Muscle of leg (tissue), 16 donors: Measurements from ENCODE around the gene CNTN2. TPM values are rescaled to one million over a fixed set of nuclear protein-coding genes. Genes with fewer than 3 reads are reported as not detected.
A peak's percentile ranks its signal among the peaks of the same experiment; 100 is the strongest.

Experiments
- DNase-seq: peaks from one replicate; pipeline ENCODE4 v3.0.0; 2013
- H3K27ac ChIP-seq: one replicate; pipeline ENCODE4 v1.5.1; 2013; ENCODE audit warnings: mild to moderate bottlenecking, low read length, control low read depth
- H3K27me3 ChIP-seq: one replicate; pipeline ENCODE4 v1.6.1; 2013; ENCODE audit warnings: low read length; ENCODE audit not compliant: control insufficient read depth, insufficient read depth
- H3K36me3 ChIP-seq: one replicate; pipeline ENCODE4 v1.6.1; 2013; ENCODE audit warnings: low read length; ENCODE audit not compliant: control insufficient read depth, insufficient read depth
- H3K4me1 ChIP-seq: one replicate; pipeline ENCODE4 v1.6.1; 2013; ENCODE audit warnings: low read length; ENCODE audit not compliant: control insufficient read depth, insufficient read depth
- H3K4me3 ChIP-seq: one replicate; pipeline ENCODE4 v1.5.1; 2013; ENCODE audit warnings: low read length, control low read depth
- H3K9me3 ChIP-seq: replicated peaks from 2 replicates; pipeline ENCODE4 v1.6.1; 2013; ENCODE audit warnings: low read depth, low read length; ENCODE audit not compliant: control insufficient read depth
- WGBS: methylation state at CpG from one replicate; pipeline ENCODE4 v1.1.5; 2013; ENCODE audit warnings: missing lambda C conversion rate; ENCODE audit not compliant: insufficient coverage; 5-methylcytosine and 5-hydroxymethylcytosine counted together
- long read RNA-seq, 11 donors: transcript quantifications; one replicate each; lab custom pipeline, GENCODE V29; 2026
- polyA plus RNA-seq, 8 donors: library from polyadenylated mRNA; unstranded; fragments of 120-200 nt; gene quantifications; one replicate each; pipeline versions ENCODE4 v1.2.1 to v1.2.3, GENCODE V29; 2013; ENCODE audit warnings: inconsistent platforms in 1 of 8, low replicate concordance in 1 of 8; ENCODE audit not compliant: insufficient read length in 8 of 8, insufficient read depth in 1 of 8
- total RNA-seq: library from RNA; stranded (reverse); fragments of 120-200 nt; gene quantifications from one replicate; pipeline ENCODE4 v1.2.4, GENCODE V29; 2013

CNTN2 gene
- 0.93 TPM for total RNA-seq
- polyA plus RNA-seq = 1 to 10 TPM in 3 of 8 donors, under 1 TPM in 5; 0.23 to 1.5 (median 0.72) TPM
- long read RNA-seq, donor 1 = 0 reads
- long read RNA-seq, donor 2 = 0 reads
- long read RNA-seq, donor 3 = 0 reads
- long read RNA-seq, donor 4 = 0 reads
- long read RNA-seq, donor 5 = 0 reads
- long read RNA-seq, donor 6 = 0 reads
- long read RNA-seq, donor 7, partial matches to known transcripts = 0 of 1 reads
- long read RNA-seq, donor 7, other reads (novel, unspliced or antisense) = 0 of 1 reads
- long read RNA-seq, donor 8, partial matches to known transcripts = 0 of 1 reads
- long read RNA-seq, donor 8, other reads (novel, unspliced or antisense) = 0 of 1 reads
- long read RNA-seq, donor 9 = 0 reads
- long read RNA-seq, donor 10 = 0 reads
- long read RNA-seq, donor 11 = 0 reads

- Histone ChIP-seq H3K9me3 (no peaks in the 10 kb centered on the region), H3K27me3 (peaks cover 71% of the 10 kb centered on the region), H3K4me1 (peaks cover 13% of the 10 kb centered on the region), H3K27ac (no peak within 1 kb of the TSS), H3K4me3 (no peak within 1 kb of the TSS), H3K36me3 (no peaks in the 10 kb centered on the region)
- peak; percentile 50 for DNase-seq
- 6% methylated on average over 38 of the region's 53 CpGs for WGBS
Measured at GRCh38 chr1:205042911-205043806, at the start of gene CNTN2. Gene CNTN2 (plus strand): TSS chr1:205043212. CDS start chr1:205053186, 9,974 bp downstream.

DNA sequence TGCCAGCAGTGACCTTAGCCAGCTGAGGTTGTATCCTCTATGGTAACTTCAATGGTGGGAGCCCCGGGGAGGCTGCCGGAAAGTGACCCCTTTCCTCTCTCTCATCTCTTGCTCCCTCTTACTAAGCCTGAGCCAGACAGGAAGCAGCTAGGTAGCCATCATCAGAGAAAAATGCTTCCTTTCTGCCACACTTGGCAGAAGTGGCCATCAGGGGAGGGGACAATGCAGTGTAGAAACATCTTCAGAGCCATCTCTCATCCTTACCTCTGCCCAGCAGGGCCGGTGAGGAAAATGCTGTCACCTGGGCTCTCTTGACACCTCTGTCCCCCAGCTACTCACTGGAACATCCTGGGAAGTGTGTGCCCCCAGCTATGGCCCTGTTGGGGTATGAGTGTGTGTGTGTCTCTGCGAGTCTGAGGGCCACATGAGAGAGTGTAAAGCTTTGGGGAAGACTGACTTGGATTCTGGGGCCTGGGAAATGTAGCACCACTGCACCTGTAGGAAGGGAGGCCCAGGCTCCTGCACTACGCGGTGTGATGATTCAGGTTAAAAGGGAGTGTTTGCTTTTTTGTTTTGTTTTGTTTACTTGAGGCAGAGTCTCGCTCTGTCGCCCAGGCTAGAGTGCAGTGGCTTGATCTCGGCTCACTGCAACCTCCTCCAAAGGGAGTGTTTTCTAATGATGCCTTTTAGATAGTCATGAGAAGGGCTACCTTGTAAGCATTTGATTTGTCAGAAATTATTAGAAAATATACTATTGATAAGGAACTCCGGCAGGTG is 48.7 kb upstream of the CNTN2 start:
- WGBS = 72% methylated on average over 6 of the region's 10 CpGs
- H3K4me1 ChIP-seq = peaks cover 19% of the 10 kb centered on the region
- H3K4me3 ChIP-seq = no peak overlapping the region
- peaks cover 7% of the 10 kb centered on the region for H3K27me3 ChIP-seq
- no peaks in the 10 kb centered on the region for H3K36me3 ChIP-seq
- no peak for DNase-seq
- H3K27ac ChIP-seq = no peak overlapping the region
- no peaks in the 10 kb centered on the region for H3K9me3 ChIP-seq

DNA sequence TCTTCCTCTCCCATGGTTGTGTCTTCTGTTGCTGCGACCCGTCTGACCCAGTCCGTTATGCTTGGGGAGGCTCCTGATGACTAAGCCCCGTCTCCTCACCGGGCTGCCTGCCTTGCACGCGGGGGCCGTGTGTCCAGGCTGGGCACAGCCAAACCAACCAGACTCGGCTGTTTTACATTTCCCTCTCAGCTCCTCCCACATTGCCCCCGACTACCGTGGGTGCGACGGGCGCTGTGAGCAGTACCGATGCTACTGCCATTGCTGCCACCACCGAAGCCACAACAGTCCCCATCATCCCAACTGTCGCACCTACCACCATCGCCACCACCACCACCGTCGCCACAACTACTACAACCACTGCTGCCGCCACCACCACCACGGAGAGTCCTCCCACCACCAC is 46.0 kb upstream of the CNTN2 start:
- Histone ChIP-seq H3K4me3 (no peak overlapping the region), H3K27ac (no peak overlapping the region), H3K9me3 (no peaks in the 10 kb centered on the region), H3K36me3 (no peaks in the 10 kb centered on the region), H3K4me1 (peaks cover 19% of the 10 kb centered on the region), H3K27me3 (peaks cover 2% of the 10 kb centered on the region)
- WGBS = 89% methylated on average over 22 of the region's 22 CpGs
- no peak for DNase-seq

- peak; percentile 76 for DNase-seq
Measured at GRCh38 chr1:204997591-204998355, 45.2 kb upstream of the CNTN2 start.

DNA sequence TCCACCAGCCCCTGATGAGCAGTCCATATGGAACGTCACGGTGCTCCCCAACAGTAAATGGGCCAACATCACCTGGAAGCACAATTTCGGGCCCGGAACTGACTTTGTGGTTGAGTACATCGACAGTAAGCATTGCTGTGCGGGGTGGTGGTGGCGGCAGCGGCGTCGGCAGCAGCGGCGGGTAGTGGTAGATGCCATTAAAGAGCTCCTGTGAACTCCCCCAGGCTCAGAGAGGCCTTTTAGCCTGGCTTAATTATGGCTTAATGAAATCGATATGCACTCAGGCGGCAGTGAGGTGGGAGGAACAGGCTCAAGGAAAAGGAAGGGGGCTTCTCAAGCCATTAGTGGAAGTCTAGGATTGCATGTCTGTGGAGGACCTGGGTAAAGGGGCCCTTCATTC is 41.9 kb upstream of the CNTN2 start:
- H3K27ac ChIP-seq = no peak overlapping the region
- H3K9me3 ChIP-seq = no peaks in the 10 kb centered on the region
- peaks cover 28% of the 10 kb centered on the region for H3K4me1 ChIP-seq
- H3K36me3 ChIP-seq = no peaks in the 10 kb centered on the region
- DNase-seq = no peak
- H3K4me3 ChIP-seq = no peak overlapping the region
- H3K27me3 ChIP-seq = peaks cover 2% of the 10 kb centered on the region
- 79% methylated on average over 14 of the region's 14 CpGs for WGBS

More at GRCh38 chr1:204997591-204998355, 45.2 kb upstream of the CNTN2 start:
- peak overlapping the region; percentile 38 for H3K27ac ChIP-seq
- no peaks in the 10 kb centered on the region for H3K36me3 ChIP-seq
- peaks cover 19% of the 10 kb centered on the region for H3K4me1 ChIP-seq
- H3K4me3 ChIP-seq = no peak overlapping the region
- H3K27me3 ChIP-seq = peaks cover 2% of the 10 kb centered on the region
- 21% methylated on average over 13 of the region's 16 CpGs for WGBS
- H3K9me3 ChIP-seq = no peaks in the 10 kb centered on the region

DNA sequence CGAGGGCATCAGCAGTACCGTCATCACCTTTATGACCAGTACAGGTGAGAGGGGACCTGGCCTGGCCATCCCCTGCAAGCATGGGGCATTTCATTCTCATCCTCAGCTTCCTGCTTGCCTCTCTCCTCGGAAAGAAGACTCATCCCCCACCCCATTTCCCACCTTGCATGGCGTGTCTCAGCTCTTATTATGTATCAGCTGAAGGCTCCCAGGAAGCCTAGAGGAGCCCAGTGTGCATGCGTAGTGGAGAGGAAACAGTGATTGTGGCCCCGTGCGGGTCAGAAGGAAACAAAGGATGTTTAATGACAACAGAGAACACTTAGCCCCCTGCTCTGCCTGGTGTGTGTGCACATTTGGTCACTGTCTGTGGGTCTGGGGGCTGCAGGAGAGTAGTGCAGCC is 40.3 kb upstream of the CNTN2 start:
- H3K4me3 ChIP-seq = no peak overlapping the region
- H3K36me3 ChIP-seq = no peaks in the 10 kb centered on the region
- 72% methylated on average over 5 of the region's 7 CpGs for WGBS
- no peak for DNase-seq
- H3K27ac ChIP-seq = no peak overlapping the region
- peaks cover 20% of the 10 kb centered on the region for H3K4me1 ChIP-seq
- no peaks in the 10 kb centered on the region for H3K9me3 ChIP-seq
- peaks cover 2% of the 10 kb centered on the region for H3K27me3 ChIP-seq

DNA sequence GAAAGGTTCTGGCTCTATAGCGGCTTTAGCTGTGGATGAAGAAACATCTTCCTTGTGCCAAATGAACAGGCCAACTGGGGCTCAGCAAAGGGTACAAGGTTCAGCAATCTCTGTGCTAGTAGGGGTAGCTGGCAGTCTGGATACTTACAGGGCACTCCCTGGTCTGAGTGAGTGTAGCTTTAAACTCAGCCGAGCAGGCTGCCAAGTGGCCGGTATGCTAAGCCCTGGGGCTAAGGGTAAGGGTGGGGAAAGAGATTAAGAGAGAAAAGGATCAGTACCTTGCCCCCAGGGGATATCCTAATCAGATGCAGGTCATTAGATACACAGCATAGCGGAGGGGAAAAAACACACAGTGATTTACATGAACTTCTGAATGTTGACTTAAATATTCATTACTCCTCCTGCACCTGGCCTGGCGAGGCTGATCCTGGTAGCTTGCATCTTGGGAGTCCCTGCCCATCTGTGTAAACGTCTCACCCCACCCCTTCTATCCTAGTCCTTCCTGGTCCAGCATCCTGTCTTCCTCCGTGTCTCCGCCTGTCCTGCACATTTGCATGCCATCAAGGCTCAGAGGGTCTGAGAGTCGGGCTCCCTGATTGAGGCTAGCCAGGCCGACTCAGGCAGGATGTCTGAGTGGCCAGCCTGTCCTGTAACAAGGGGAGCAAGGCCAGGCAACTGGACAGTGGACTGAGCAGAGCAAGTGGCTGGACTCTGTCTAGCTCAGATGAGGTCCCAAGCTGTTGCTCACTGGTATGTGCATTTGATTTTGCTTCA is 39.5 kb upstream of the CNTN2 start:
- H3K27ac ChIP-seq = no peak overlapping the region
- no peaks in the 10 kb centered on the region for H3K9me3 ChIP-seq
- no peak for DNase-seq
- H3K4me1 ChIP-seq = peaks cover 13% of the 10 kb centered on the region
- WGBS = 47% methylated on average over 10 of the region's 10 CpGs
- H3K36me3 ChIP-seq = no peaks in the 10 kb centered on the region
- no peak overlapping the region for H3K4me3 ChIP-seq
- H3K27me3 ChIP-seq = peaks cover 2% of the 10 kb centered on the region

DNA sequence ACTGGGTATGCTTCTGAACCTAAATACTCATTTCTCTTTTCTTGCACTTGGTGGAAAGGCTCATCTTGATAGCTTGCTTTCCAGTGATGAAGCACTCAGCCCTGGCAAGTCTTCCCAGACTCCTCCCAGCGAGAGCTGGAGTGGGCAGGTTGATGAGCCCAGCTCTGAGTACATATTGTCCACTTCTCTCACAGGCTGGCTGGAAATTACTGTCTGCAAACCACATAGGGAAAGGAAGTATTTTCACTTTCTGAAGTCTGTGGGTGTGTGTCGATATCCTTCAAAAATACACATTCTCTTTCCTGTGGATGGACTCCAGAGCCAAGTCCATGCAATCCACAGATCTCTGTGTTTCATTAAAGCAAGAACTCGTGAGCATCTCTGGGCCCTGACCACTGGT is 38.7 kb upstream of the CNTN2 start:
- peak; percentile 69 for DNase-seq
- no peaks in the 10 kb centered on the region for H3K9me3 ChIP-seq
- no peaks in the 10 kb centered on the region for H3K36me3 ChIP-seq
- no peak overlapping the region for H3K27ac ChIP-seq
- H3K4me3 ChIP-seq = no peak overlapping the region
- peaks cover 2% of the 10 kb centered on the region for H3K27me3 ChIP-seq
- H3K4me1 ChIP-seq = peaks cover 13% of the 10 kb centered on the region
- 40% methylated on average over 1 of the region's 3 CpGs for WGBS

- Histone ChIP-seq H3K27me3 (no peaks in the 10 kb centered on the region), H3K9me3 (no peaks in the 10 kb centered on the region), H3K4me3 (no peak overlapping the region), H3K27ac (no peak overlapping the region), H3K4me1 (peaks cover 19% of the 10 kb centered on the region), H3K36me3 (no peaks in the 10 kb centered on the region)
- no peak for DNase-seq
- 81% methylated on average over 8 of the region's 8 CpGs for WGBS
Measured at GRCh38 chr1:205008896-205009295, 34.1 kb upstream of the CNTN2 start.
